NCI-H1436 (cell line): Measurements from ENCODE around the gene ADPRHL1.
"Not testable (repeated sequence)": the region's sequence is repeated elsewhere in the genome, so short reads cannot be mapped to it uniquely, and the experiment has no call there.

ENCODE experiments used
- DNase-seq: peaks from one replicate; lab custom pipeline; 2025; lab: John Stamatoyannopoulos, UW

The ADPRHL1 gene

GRCh38 chr13:113402471-113403254 lies 50.6 kb downstream of the ADPRHL1 start:
- DNase-seq, result no peak

GRCh38 chr13:113401452-113402415 lies 51.6 kb downstream of the ADPRHL1 start:
- DNase-seq, result no peak

- no peak for DNase-seq
Observed at GRCh38 chr13:113400621-113401451, 52.5 kb downstream of the ADPRHL1 start.

- no peak for DNase-seq
Observed at GRCh38 chr13:113399755-113400149, 53.5 kb downstream of the ADPRHL1 start.

- no peak for DNase-seq
Observed at GRCh38 chr13:113398963-113399754, 54.1 kb downstream of the ADPRHL1 start.

- no peak for DNase-seq
Observed at GRCh38 chr13:113397608-113398425, 55.5 kb downstream of the ADPRHL1 start.

GRCh38 chr13:113394339-113394640 lies 59.0 kb downstream of the ADPRHL1 start:
- no peak for DNase-seq

- peak; percentile 79 for DNase-seq
Observed at GRCh38 chr13:113393563-113394338, 59.5 kb downstream of the ADPRHL1 start.

- no peak for DNase-seq
Observed at GRCh38 chr13:113393226-113393562, 60.1 kb downstream of the ADPRHL1 start.

GRCh38 chr13:113390874-113391497 lies 62.3 kb downstream of the ADPRHL1 start:
- no peak for DNase-seq

GRCh38 chr13:113389586-113389985 lies 63.7 kb downstream of the ADPRHL1 start:
- not testable (repeated sequence) for DNase-seq

GRCh38 chr13:113387396-113387795 lies 65.9 kb downstream of the ADPRHL1 start:
- no peak for DNase-seq

- DNase-seq, result no peak
Observed at GRCh38 chr13:113383089-113383488, 70.2 kb downstream of the ADPRHL1 start.

- not testable (repeated sequence) for DNase-seq
Observed at GRCh38 chr13:113382542-113382941, 70.7 kb downstream of the ADPRHL1 start.

- no peak for DNase-seq
Observed at GRCh38 chr13:113378825-113379224, 74.5 kb downstream of the ADPRHL1 start.

GRCh38 chr13:113374511-113375175 lies 78.6 kb downstream of the ADPRHL1 start:
- DNase-seq, result no peak

- no peak for DNase-seq
Observed at GRCh38 chr13:113373811-113374485, 79.3 kb downstream of the ADPRHL1 start.

- DNase-seq, result not testable (repeated sequence)
Observed at GRCh38 chr13:113371701-113372100, 81.6 kb downstream of the ADPRHL1 start.
